ENCODE measurements around the gene GBGT1. TPM values are rescaled to one million over a fixed set of nuclear protein-coding genes. Genes with fewer than 3 reads are reported as not detected.

The GBGT1 gene
- total RNA-seq, 4 donors from 2014 or later: 10.6 to 32.3 (median 20.5) TPM

GRCh38 chr9:133144142-133144903 is 19.4 kb downstream of the GBGT1 start:
- no peak for TF ChIP-seq CTCF (IDR thresholded peaks at IDR 0.05; ENCODE audit: low read depth)

- TF ChIP-seq CTCF (IDR thresholded peaks at IDR 0.05; ENCODE audit: low read depth): no peak
These were observed 20.0 kb downstream of the GBGT1 start for GRCh38 chr9:133143639-133144141.

GRCh38 chr9:133142684-133143622 is 20.8 kb downstream of the GBGT1 start:
- TF ChIP-seq CTCF (IDR thresholded peaks at IDR 0.05; ENCODE audit: low read depth): no peak

GRCh38 chr9:133141833-133142595 is 21.7 kb downstream of the GBGT1 start:
- no peak for TF ChIP-seq CTCF (IDR thresholded peaks at IDR 0.05; ENCODE audit: low read depth)

GRCh38 chr9:133140606-133141005 is 23.1 kb downstream of the GBGT1 start:
- no peak for TF ChIP-seq CTCF (IDR thresholded peaks at IDR 0.05; ENCODE audit: low read depth)

- TF ChIP-seq CTCF (IDR thresholded peaks at IDR 0.05; ENCODE audit: low read depth): no peak
These were observed 23.6 kb downstream of the GBGT1 start for GRCh38 chr9:133140174-133140505.
